CD14-positive monocyte (primary cell): ENCODE measurements around the gene KRTAP10-1. TPM values are rescaled to one million over a fixed set of nuclear protein-coding genes. Genes with fewer than 3 reads are reported as not detected.

Experiments
- DNase-seq, 3 donors: peaks; one replicate each; pipeline ENCODE4 v3.0.0-alpha.2; 2011 to 2022
- H2AFZ ChIP-seq: 2 replicates; pipeline ENCODE4 v1.6.0; 2012; ENCODE audit warnings: mild to moderate bottlenecking, low read depth, low read length, inconsistent platforms; ENCODE audit not compliant: insufficient read depth, poor library complexity, severe bottlenecking
- H3K27ac ChIP-seq, 2 donors: 1 replicate in 1 of 2; 2 replicates in 1 of 2; pipeline ENCODE4 v1.5.1; 2012 to 2013; ENCODE audit warnings: low read length in 2 of 2, control low read depth in 1 of 2, inconsistent platforms in 1 of 2, low read depth in 1 of 2, mild to moderate bottlenecking in 1 of 2
- H3K27me3 ChIP-seq, 2 donors: one replicate each; pipeline versions ENCODE4 v1.6.0 to v1.6.1; 2011 to 2013; ENCODE audit warnings: low read length in 2 of 2; ENCODE audit not compliant: control insufficient read depth in 2 of 2, insufficient read depth in 2 of 2
- H3K36me3 ChIP-seq, 2 donors: replicated peaks in 1 of 2; 1 replicate in 1 of 2; 2 replicates in 1 of 2; pipeline versions ENCODE4 v1.5.1 to v1.6.1; 2012 to 2013; ENCODE audit warnings: low read length in 2 of 2, control low read depth in 1 of 2, inconsistent platforms in 1 of 2, mild to moderate bottlenecking in 1 of 2; ENCODE audit not compliant: insufficient read depth in 2 of 2, control insufficient read depth in 1 of 2
- H3K4me1 ChIP-seq, 2 donors: 1 replicate in 1 of 2; 2 replicates in 1 of 2; pipeline versions ENCODE4 v1.5.1 to v1.6.1; 2012 to 2013; ENCODE audit warnings: low read length in 2 of 2, control low read depth in 1 of 2, inconsistent platforms in 1 of 2, mild to moderate bottlenecking in 1 of 2, moderate library complexity in 1 of 2; ENCODE audit not compliant: insufficient read depth in 2 of 2, control insufficient read depth in 1 of 2
- H3K4me2 ChIP-seq: replicated peaks from 2 replicates; pipeline ENCODE3; 2012; ENCODE audit warnings: low read length, moderate library complexity, mild to moderate bottlenecking; ENCODE audit not compliant: poor library complexity, severe bottlenecking; ENCODE audit errors: extremely low read depth
- H3K4me3 ChIP-seq, 3 experiments: fragments of 200-600 bp in 1 of 3; sonication (generic) in 1 of 3; replicated peaks in 1 of 3; 1 replicate in 2 of 3; 2 replicates in 1 of 3; pipeline ENCODE4 v1.5.1; 2011 to 2013; ENCODE audit warnings: low read length in 3 of 3, mild to moderate bottlenecking in 3 of 3, control low read depth in 2 of 3, low read depth in 2 of 3, inconsistent platforms in 1 of 3, moderate library complexity in 1 of 3
- H3K79me2 ChIP-seq: 2 replicates; pipeline ENCODE4 v1.6.0; 2012; ENCODE audit warnings: mild to moderate bottlenecking, control low read depth, inconsistent platforms, low read length, moderate library complexity; ENCODE audit not compliant: insufficient read depth
- H3K9ac ChIP-seq: 2 replicates; pipeline ENCODE4 v1.6.0; 2017; ENCODE audit warnings: low read length, mild to moderate bottlenecking; ENCODE audit not compliant: insufficient read depth, poor library complexity, severe bottlenecking
- H3K9me3 ChIP-seq, 2 donors: replicated peaks in 1 of 2; 1 replicate in 1 of 2; 2 replicates in 1 of 2; pipeline versions ENCODE4 v1.5.1 to v1.6.1; 2012 to 2013; ENCODE audit warnings: low read length in 2 of 2, control low read depth in 1 of 2; ENCODE audit not compliant: control insufficient read depth in 1 of 2, insufficient read depth in 1 of 2
- H4K20me1 ChIP-seq: 2 replicates; pipeline ENCODE4 v1.6.0; 2012; ENCODE audit warnings: mild to moderate bottlenecking, low read length, control low read depth, moderate library complexity; ENCODE audit not compliant: insufficient read depth
- H3K27ac Mint-ChIP-seq, 7 donors: one replicate each; pipeline ENCODE4 v1.8.0; 2020; ENCODE audit warnings: mild to moderate bottlenecking in 7 of 7, mixed read lengths in 7 of 7, moderate library complexity in 6 of 7, inconsistent platforms in 2 of 7
- H3K27me3 Mint-ChIP-seq, 3 donors: one replicate each; pipeline ENCODE4 v1.8.0; 2021 to 2022; ENCODE audit warnings: low read depth in 3 of 3, mild to moderate bottlenecking in 3 of 3, mixed read lengths in 3 of 3, moderate library complexity in 3 of 3, inconsistent platforms in 1 of 3
- H3K36me3 Mint-ChIP-seq, 2 donors: one replicate each; pipeline ENCODE4 v1.8.0; 2020; ENCODE audit warnings: mixed read lengths in 2 of 2, inconsistent platforms in 1 of 2, mild to moderate bottlenecking in 1 of 2
- H3K4me1 Mint-ChIP-seq: one replicate; pipeline ENCODE4 v1.8.0; 2020; ENCODE audit warnings: mild to moderate bottlenecking, mixed read lengths
- H3K4me3 Mint-ChIP-seq, 2 donors: one replicate each; pipeline ENCODE4 v1.8.0; 2020; ENCODE audit warnings: mild to moderate bottlenecking in 2 of 2, mixed read lengths in 2 of 2, moderate library complexity in 1 of 2
- H3K9me3 Mint-ChIP-seq, 7 donors: one replicate each; pipeline ENCODE4 v1.8.0; 2020 to 2022; ENCODE audit warnings: mixed read lengths in 7 of 7, mild to moderate bottlenecking in 6 of 7, moderate library complexity in 6 of 7, inconsistent platforms in 2 of 7
- WGBS: methylation state at CpG from one replicate; pipeline ENCODE4 v1.1.5; 2013; ENCODE audit warnings: missing lambda C conversion rate; ENCODE audit not compliant: insufficient coverage; 5-methylcytosine and 5-hydroxymethylcytosine counted together
- intact Hi-C, 2 donors: fragments of 100-400 bp; cut with micrococcal nuclease; formaldehyde crosslinking; loops; one replicate each; pipeline versions ENCODE4 v1.15.0 to v1.15.1; 2023
- polyA plus RNA-seq, 3 donors: library from polyadenylated mRNA; depleted of rRNA in 1 of 3; unstranded in 2 of 3; stranded (reverse) in 1 of 3; fragments of 300-500 nt in 2 of 3; fragments of >200 nt in 1 of 3; fragmentation: Illumina TruSeq in 2 of 3; gene quantifications; 1 replicate in 2 of 3; 2 replicates in 1 of 3; pipeline ENCODE4 v1.2.3, GENCODE V29; 2012 to 2021
- TF ChIP-seq, protein P1 (sequence below): fragments of 200-600 bp; IDR thresholded peaks from one replicate; pipeline ENCODE4 v1.8.0; 2022; ENCODE audit warnings: antibody characterized with exemption, mild to moderate bottlenecking

Gene KRTAP10-1
- polyA plus RNA-seq, 3 donors, result not detected

DNA sequence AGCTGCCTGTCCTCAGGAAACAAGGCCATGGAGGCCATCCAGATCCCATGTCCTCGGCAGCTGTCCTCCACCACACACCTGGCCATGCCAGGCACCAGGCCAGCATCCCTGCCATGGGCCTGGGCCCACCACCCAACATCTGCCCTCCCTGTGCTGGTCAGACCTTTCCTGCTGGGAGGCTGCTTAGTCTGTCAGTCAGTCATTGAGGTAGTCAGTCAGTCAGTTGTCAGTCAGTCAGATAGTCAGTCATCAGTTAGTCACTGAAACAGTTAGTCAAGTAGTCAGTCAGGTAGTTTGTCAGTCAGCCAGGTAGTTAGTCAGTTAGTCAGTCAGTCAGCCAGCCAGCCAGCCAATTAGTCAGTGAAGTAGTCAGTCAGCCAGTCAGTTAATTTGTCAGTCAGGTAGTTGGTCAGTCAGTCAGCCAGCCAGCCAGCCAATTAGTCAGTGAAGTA lies 17.2 kb downstream of the KRTAP10-1 start:
- 80% methylated on average over 1 of the region's 1 CpG for WGBS
- H3K27me3 Mint-ChIP-seq, result peaks cover 0 to 6% (median 1%) of the 10 kb centered on the region in 3 donors
- H3K27ac ChIP-seq, result no peak overlapping the region

DNA sequence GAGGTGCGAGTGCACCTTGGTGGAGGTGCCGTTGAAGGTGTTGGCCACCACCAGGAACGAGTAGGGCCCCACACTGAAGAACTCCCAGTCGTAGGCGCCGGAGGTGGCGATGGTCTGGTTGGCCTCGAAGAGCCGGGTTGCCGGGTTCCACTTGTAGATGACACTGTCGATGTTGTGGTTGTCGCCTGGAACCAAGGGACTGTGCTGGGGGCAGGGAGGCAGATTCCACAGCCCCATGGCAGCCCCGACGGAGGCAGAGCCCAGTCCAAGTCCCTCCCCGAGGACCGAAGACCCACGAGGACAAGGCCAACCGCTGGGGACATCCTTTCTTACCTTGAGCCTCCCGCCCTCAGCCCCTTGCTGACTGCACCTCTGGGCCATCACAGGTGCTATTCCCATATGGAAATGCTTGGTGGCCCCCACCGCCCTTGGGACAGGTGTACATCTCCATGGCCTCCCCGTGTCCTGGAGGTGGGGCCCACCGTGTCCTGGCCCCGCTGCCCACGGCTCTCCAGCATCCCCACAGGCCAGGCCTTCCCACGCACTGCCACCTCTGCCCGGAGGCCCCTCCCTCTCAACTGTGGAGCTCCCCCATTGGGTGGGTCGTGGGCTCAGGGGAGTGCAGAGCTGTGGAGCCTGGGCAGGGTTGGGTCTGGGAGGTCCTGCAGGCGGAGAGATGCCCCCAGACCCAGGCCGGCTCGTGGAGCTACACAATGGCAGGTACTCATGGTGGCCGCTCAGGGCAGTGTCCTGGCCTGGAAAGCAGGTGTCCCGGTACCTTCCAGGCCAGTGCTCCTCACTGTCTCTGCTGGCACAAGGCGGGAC lies 17.9 kb downstream of the KRTAP10-1 start:
- Histone ChIP-seq H3K27me3 (no peaks in the 10 kb centered on the region), H3K36me3 (no peaks in the 10 kb centered on the region), H3K9me3 (peaks cover 12 to 17% of the 10 kb centered on the region in 2 donors), H3K4me2 (no peak overlapping the region), H3K9ac (no peak overlapping the region), H2AFZ (no peak overlapping the region), H3K79me2 (no peaks in the 10 kb centered on the region), H3K4me1 (no peaks in the 10 kb centered on the region), H3K27ac (no peak overlapping the region), H3K4me3 (no peak overlapping the region), H4K20me1 (no peaks in the 10 kb centered on the region)
- Mint-ChIP-seq H3K27me3 (peaks cover 0 to 6% (median 0%) of the 10 kb centered on the region in 3 donors), H3K4me3 (no peak overlapping the region), H3K36me3 (no peaks in the 10 kb centered on the region), H3K27ac (no peak overlapping the region), H3K9me3 (peaks cover 0 to 17% (median 3%) of the 10 kb centered on the region in 7 donors), H3K4me1 (no peaks in the 10 kb centered on the region)
- TF ChIP-seq, protein P1, sequence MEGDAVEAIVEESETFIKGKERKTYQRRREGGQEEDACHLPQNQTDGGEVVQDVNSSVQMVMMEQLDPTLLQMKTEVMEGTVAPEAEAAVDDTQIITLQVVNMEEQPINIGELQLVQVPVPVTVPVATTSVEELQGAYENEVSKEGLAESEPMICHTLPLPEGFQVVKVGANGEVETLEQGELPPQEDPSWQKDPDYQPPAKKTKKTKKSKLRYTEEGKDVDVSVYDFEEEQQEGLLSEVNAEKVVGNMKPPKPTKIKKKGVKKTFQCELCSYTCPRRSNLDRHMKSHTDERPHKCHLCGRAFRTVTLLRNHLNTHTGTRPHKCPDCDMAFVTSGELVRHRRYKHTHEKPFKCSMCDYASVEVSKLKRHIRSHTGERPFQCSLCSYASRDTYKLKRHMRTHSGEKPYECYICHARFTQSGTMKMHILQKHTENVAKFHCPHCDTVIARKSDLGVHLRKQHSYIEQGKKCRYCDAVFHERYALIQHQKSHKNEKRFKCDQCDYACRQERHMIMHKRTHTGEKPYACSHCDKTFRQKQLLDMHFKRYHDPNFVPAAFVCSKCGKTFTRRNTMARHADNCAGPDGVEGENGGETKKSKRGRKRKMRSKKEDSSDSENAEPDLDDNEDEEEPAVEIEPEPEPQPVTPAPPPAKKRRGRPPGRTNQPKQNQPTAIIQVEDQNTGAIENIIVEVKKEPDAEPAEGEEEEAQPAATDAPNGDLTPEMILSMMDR, result no peak
- DNase-seq, result no peak
- intact Hi-C loops, result no loop called here
- 94% methylated on average over 28 of the region's 33 CpGs for WGBS

More for the DNA sequence above, 17.2 kb downstream of the KRTAP10-1 start:
- H3K9ac ChIP-seq, result no peak overlapping the region
- no peak overlapping the region for H3K4me3 ChIP-seq
- TF ChIP-seq, protein P1, result no peak
- H3K9me3 ChIP-seq, result peaks cover 9 to 17% of the 10 kb centered on the region in 2 donors
- H3K4me1 Mint-ChIP-seq, result no peaks in the 10 kb centered on the region
- no peaks in the 10 kb centered on the region for H3K27me3 ChIP-seq
- intact Hi-C loops, result no loop called here
- H3K36me3 ChIP-seq, result no peaks in the 10 kb centered on the region
- H3K79me2 ChIP-seq, result no peaks in the 10 kb centered on the region
- H4K20me1 ChIP-seq, result no peaks in the 10 kb centered on the region
- no peak overlapping the region for H3K27ac Mint-ChIP-seq
- H3K4me3 Mint-ChIP-seq, result no peak overlapping the region
- H3K4me1 ChIP-seq, result no peaks in the 10 kb centered on the region
- peaks cover 0 to 10% (median 3%) of the 10 kb centered on the region in 7 donors for H3K9me3 Mint-ChIP-seq
- H3K36me3 Mint-ChIP-seq, result no peaks in the 10 kb centered on the region
- no peak overlapping the region for H2AFZ ChIP-seq
- no peak for DNase-seq
- H3K4me2 ChIP-seq, result no peak overlapping the region
